ENCODE data around the gene HSPBAP1.
A peak's percentile ranks its signal among the peaks of the same experiment; 100 is the strongest.

Gene HSPBAP1

DNA sequence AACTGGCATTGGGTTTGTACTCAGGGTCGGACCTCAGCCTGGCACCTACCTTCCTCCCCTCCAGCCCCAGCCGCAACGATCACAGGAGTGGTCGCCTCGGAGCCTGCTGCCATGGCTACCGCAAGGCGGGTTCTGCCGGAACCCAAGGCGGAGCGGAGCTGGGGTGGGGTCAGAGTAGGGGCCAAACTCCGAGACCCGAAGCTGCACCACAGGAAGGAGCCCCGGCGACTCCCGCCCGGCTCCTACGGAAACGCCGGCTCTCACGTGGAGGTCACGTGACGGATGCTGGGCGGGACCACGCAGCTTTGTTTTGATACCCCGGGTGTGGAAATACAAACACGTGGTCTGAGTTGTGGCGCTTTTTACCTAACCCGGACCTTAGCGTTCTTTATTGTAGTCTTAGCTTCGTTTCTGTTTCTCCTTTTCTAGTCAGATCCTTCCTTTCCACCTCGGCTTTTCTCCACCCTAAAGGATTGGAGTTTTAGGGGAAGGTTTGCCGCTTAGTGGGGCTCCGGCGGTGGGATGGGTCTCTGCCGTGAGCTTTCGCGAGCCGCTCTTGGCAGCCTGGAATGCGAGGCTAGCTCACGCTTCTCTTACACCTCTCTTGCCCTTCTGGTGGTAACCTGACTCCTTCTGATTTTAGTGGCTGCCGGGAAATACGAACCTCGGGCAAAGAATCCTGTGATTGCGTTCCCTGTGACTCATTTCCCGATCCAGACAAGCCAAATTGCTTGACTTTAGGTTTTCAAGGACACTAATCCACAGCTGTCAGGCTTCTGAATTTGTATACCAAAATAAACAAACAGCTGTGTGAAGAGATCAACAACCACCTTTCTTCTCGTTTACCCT, at the start of gene HSPBAP1:
HSPBAP1 (minus strand) TSS at position 264 of the 849 bp plus-strand sequence; CDS start at position 113, 151 bp downstream.
- DNase-seq: peak; percentile 88

GRCh38 chr3:122835590-122835989, 42.0 kb upstream of the HSPBAP1 start:
- DNase-seq: no peak

DNA sequence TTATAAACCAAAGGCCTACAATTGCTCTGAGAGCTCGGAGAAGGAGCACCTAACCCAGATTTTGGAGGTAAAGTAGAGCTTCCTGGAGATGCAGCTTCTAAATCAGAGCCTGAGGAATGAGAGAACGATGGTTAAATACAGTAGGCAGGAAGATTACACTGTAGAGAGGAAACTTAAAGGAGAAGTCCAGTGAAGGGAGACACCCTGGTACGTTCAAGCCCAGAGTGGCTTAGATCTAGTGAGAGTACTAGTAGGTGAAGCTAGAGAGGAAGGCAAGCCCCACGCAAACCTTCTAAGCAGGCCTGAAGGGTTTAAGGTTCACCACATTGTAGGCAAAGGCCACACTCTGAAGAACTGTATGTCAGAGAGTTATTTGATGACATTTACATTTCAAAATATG, 34.6 kb upstream of the HSPBAP1 start:
- no peak for DNase-seq

DNA sequence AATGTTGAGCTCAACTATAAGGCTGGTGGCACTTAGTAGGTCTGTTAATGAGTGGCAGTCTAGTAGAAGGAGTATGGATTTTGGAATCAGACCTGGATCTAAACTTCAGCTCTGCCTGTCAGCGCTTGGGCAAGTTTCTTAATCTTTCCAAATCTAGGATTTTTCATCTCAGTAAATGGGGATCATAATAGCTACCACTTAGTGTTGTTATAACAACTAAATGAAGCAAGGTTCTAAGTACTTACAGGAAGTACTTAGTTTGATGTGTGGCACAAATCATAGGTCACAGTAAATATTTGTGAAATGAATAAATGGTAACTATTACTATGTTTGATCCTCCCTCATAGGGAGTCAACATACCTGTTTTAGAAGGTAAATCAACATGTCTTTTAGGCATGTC, 32.6 kb upstream of the HSPBAP1 start:
- DNase-seq: no peak

- no peak for DNase-seq
Observed at GRCh38 chr3:122825460-122825859, 31.8 kb upstream of the HSPBAP1 start.

DNA sequence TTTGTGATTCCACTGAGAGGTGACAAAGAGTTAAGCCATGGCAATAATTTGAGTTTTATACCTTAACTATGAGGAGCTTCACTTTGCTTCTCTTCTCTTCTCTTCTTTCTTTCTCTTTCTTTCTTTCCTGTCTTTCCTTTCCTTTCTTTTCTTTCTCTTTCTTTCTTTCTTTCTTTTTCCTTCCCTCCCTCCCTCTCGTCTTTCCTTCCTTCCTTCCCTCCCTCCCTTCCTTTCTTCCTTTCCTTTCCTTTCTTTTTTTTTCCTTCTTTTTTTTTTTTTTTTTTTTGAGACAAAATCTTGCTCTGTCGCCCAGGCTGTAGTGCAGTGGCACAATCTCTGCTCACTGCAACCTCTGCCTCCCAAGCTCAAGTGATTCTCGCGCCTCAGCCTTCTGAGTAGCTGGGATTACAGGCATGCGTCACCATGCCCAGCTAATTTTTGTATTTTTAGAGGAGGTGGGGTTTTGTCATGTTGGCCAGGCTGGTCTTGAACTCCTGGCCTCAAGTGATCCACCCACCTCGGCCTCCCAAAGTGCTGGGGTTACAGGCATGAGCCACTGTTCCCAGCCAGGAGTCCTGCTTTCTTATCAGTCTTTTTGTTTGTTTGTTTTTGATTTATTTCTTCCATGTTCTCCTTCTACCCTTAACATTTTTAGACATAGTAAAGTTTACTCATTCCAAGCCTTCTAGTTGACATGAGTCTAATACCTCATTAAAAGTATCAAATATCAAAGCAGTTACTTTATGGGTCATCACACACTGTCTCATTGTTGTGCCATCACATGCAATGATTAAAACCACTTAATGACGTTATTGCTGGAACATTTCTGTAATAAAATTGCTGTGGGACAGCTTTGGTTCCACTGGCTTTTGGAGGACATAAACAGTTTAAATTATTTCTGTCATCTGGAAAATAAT, 31.1 kb upstream of the HSPBAP1 start:
- DNase-seq: no peak

DNA sequence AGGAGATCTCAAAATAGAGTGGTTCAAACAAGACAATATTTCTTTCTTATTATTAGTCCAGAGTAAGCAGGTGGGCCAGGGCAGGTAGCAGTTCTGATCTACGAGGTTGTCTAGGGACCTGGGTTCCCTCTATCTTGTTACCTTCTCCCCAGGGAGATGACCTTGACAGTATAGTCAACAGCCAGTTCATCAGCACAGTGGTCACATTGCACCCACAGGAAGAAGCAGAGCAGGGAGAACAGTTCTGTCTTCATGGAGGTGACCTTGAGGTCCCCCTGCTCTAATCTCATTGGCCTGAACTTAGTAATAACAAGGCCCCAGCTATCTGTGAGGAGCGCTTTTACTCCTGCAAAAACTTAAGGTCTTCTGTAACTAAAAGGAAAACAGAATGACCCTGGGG, 23.0 kb upstream of the HSPBAP1 start:
- no peak for DNase-seq

DNA sequence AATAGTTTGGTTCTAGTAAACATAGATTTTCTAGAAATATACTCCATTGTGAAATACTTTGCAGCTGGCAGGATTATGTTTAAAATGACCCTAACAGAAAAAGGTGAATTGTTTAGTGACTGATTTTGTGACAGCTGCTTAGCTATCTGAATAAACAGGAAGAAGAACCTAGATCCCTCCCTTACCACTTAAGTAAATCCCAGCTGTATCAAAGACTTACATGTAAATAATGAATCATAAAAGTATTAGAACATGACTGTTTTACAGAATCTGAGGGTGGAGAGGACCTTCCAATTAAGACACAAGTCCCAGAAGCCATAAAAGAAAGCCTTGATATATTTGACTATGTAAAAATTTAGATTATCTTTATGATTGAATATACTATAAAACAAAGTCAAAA, 17.1 kb upstream of the HSPBAP1 start:
- DNase-seq: no peak

- DNase-seq: no peak
Observed at GRCh38 chr3:122803977-122804376, 10.3 kb upstream of the HSPBAP1 start.

DNA sequence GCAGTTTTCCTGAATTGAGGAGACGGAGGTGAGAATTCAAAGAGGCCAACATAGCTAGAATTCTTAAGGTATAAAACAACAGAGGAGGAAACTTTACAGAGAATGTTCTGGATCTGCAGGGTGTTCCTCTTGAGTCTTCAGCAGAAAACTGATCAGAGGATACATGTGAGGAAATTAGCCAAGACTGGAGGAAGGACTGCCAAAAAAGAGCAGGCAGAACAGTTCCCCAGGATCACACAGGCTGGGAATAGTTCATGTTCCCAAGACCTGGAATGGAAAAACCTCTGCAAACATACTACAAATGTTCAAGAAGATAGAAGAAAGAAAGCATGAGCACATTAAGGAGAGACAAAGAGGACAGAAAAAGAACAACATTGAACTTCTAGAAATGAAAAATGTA, 8.7 kb upstream of the HSPBAP1 start:
- no peak for DNase-seq

GRCh38 chr3:122800706-122801237, 7.1 kb upstream of the HSPBAP1 start:
- DNase-seq: no peak

DNA sequence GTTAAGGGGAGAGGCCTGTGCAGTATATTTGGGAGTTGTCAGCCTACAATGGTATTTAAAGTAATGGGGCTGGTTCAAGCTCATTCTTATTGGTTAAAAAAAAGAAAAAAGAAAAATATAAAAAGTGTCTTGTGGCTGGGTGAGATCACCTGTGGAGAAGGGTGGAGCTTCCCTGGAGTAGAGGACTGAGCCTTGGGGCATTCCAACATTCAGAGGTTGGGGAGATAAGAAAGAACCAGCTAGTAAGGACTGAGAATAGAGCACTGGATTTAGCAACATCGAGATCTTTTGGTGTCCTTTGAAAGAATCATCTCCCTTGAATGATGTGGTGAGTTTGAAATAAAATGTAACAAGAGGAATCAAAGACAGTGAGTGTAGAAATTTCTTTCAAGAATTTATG, 6.4 kb upstream of the HSPBAP1 start:
- DNase-seq: no peak

DNA sequence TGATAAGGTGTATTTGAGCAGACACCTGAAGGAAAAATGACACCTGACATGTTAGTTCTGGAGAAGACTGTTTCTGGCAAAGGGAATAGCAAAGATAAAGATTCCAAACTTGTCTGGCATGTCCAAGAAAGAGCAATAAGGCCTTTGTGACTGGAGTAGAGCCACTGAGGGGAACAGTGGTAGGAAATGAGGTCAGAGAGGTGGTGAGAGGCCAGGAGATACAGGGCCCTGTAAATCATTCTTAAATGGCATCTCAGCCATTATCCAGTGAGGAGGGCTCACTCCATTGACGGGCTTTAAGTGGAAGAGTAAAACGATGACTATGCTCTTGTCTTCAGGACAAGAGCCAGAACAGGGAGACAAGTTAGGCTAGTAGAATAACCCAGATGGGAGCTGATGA, 5.7 kb upstream of the HSPBAP1 start:
- DNase-seq: no peak

- peak; percentile 36 for DNase-seq
Observed at GRCh38 chr3:122797291-122797690, 3.7 kb upstream of the HSPBAP1 start.

- no peak for DNase-seq
Observed at GRCh38 chr3:122795674-122796195, 2.1 kb upstream of the HSPBAP1 start.

- peak; percentile 57 for DNase-seq
Observed at GRCh38 chr3:122794779-122795673, 1.4 kb upstream of the HSPBAP1 start, which contains the start of gene SLC49A4. SLC49A4 (plus strand) TSS chr3:122795069; CDS start chr3:122795193, 124 bp downstream.

GRCh38 chr3:122794483-122794778, 800 bp upstream of the HSPBAP1 start:
- no peak for DNase-seq

- no peak for DNase-seq
Observed at GRCh38 chr3:122789585-122790273, 3.9 kb downstream of the HSPBAP1 start.

- DNase-seq: no peak
Observed at GRCh38 chr3:122787872-122788271, 5.8 kb downstream of the HSPBAP1 start.

DNA sequence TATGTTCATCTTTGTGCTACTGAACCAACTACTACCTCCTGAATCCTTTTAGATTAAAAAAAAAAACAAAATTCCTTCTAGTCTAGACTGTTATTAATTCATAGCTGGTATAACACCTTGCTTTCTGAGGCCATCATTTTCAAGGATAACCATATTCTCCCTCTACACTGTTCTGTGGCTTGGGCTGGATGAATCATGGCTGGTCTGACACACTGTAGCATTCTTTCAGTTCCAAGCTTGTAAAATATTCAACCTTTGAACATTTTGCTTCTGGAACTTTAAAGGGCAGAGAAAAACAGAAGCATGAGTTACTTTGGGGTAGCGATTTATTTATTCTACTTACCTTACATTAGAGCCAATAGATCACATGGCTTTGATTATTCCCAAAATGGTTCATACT, 7.6 kb downstream of the HSPBAP1 start:
- no peak for DNase-seq

- DNase-seq: no peak
Observed at GRCh38 chr3:122785231-122785630, 8.4 kb downstream of the HSPBAP1 start.

GRCh38 chr3:122784436-122784835, 9.2 kb downstream of the HSPBAP1 start:
- no peak for DNase-seq

Measured in CD4-positive, alpha-beta T cell treated with Interleukin-4 for 4 hours (primary cell).